Nephron progenitor cell (in vitro differentiated cells): ENCODE data around the gene FAM216B.

ENCODE experiments used
- DNase-seq: peaks from one replicate; pipeline ENCODE4 v3.0.0; 2021
- H3K27ac Mint-ChIP-seq: 2 replicates; pipeline ENCODE4 v1.8.0; 2021; ENCODE audit warnings: mild to moderate bottlenecking, moderate library complexity, mixed read lengths
- H3K27me3 Mint-ChIP-seq: 2 replicates; pipeline ENCODE4 v1.8.0; 2021; ENCODE audit warnings: mild to moderate bottlenecking, low read depth, mixed read lengths; ENCODE audit not compliant: poor library complexity
- H3K36me3 Mint-ChIP-seq: 2 replicates; pipeline ENCODE4 v1.8.0; 2021; ENCODE audit warnings: low read depth, mixed read lengths
- H3K4me1 Mint-ChIP-seq: 2 replicates; pipeline ENCODE4 v1.8.0; 2021; ENCODE audit warnings: mixed read lengths
- H3K4me3 Mint-ChIP-seq: 2 replicates; pipeline ENCODE4 v1.8.0; 2021; ENCODE audit warnings: mild to moderate bottlenecking, moderate library complexity, mixed read lengths
- H3K9me3 Mint-ChIP-seq: 2 replicates; pipeline ENCODE4 v1.8.0; 2021; ENCODE audit warnings: mild to moderate bottlenecking, moderate library complexity, mixed read lengths
- CTCF ChIP-seq: fragments of 200-600 bp; sonication (generic); IDR thresholded peaks from 2 replicates; pipeline ENCODE4 v1.5.0; 2021; ENCODE audit warnings: antibody characterized with exemption

FAM216B gene

GRCh38 chr13:42781352-42781751 is at the start of gene FAM216B:
FAM216B (plus strand) TSS chr13:42781584; CDS start chr13:42784068, 2,484 bp downstream.
- Mint-ChIP-seq H3K27ac (no peak within 1 kb of the TSS), H3K4me1 (peaks cover 8% of the 10 kb centered on the region)

GRCh38 chr13:42732073-42732472 is 49.3 kb upstream of the FAM216B start:
- no peaks in the 10 kb centered on the region for H3K9me3 Mint-ChIP-seq
- no peak for DNase-seq
- H3K27ac Mint-ChIP-seq = no peak overlapping the region
- no peak overlapping the region for H3K4me3 Mint-ChIP-seq
- no peaks in the 10 kb centered on the region for H3K36me3 Mint-ChIP-seq
- peaks cover 5% of the 10 kb centered on the region for H3K27me3 Mint-ChIP-seq
- no peak for TF ChIP-seq CTCF
- peaks cover 5% of the 10 kb centered on the region for H3K4me1 Mint-ChIP-seq

More at GRCh38 chr13:42781352-42781751, at the start of gene FAM216B:
- peaks cover 5% of the 10 kb centered on the region for H3K36me3 Mint-ChIP-seq
- H3K27me3 Mint-ChIP-seq = peaks cover 3% of the 10 kb centered on the region
- TF ChIP-seq CTCF = no peak
- DNase-seq = no peak
- H3K4me3 Mint-ChIP-seq = no peak within 1 kb of the TSS
- peaks cover 16% of the 10 kb centered on the region for H3K9me3 Mint-ChIP-seq

- peaks cover 5% of the 10 kb centered on the region for H3K4me1 Mint-ChIP-seq
- H3K4me3 Mint-ChIP-seq = no peak overlapping the region
- no peaks in the 10 kb centered on the region for H3K9me3 Mint-ChIP-seq
- DNase-seq = no peak
- H3K27ac Mint-ChIP-seq = no peak overlapping the region
- no peak for TF ChIP-seq CTCF
- peaks cover 5% of the 10 kb centered on the region for H3K27me3 Mint-ChIP-seq
- no peaks in the 10 kb centered on the region for H3K36me3 Mint-ChIP-seq
Measured at GRCh38 chr13:42733046-42733445, 48.3 kb upstream of the FAM216B start.

GRCh38 chr13:42735010-42735409 is 46.4 kb upstream of the FAM216B start:
- H3K36me3 Mint-ChIP-seq = no peaks in the 10 kb centered on the region
- no peak overlapping the region for H3K27ac Mint-ChIP-seq
- peaks cover 5% of the 10 kb centered on the region for H3K27me3 Mint-ChIP-seq
- no peaks in the 10 kb centered on the region for H3K9me3 Mint-ChIP-seq
- DNase-seq = no peak
- peaks cover 5% of the 10 kb centered on the region for H3K4me1 Mint-ChIP-seq
- no peak for TF ChIP-seq CTCF
- no peak overlapping the region for H3K4me3 Mint-ChIP-seq

- no peak overlapping the region for H3K27ac Mint-ChIP-seq
Measured at GRCh38 chr13:42740753-42741152, 40.6 kb upstream of the FAM216B start.

More at GRCh38 chr13:42740753-42741152, 40.6 kb upstream of the FAM216B start:
- TF ChIP-seq CTCF = no peak
- H3K9me3 Mint-ChIP-seq = peaks cover 13% of the 10 kb centered on the region
- H3K4me3 Mint-ChIP-seq = no peak overlapping the region
- H3K27me3 Mint-ChIP-seq = peaks cover 7% of the 10 kb centered on the region
- no peak for DNase-seq
- H3K36me3 Mint-ChIP-seq = no peaks in the 10 kb centered on the region
- peaks cover 5% of the 10 kb centered on the region for H3K4me1 Mint-ChIP-seq
